Ovary (tissue), 9 donors: Measurements from ENCODE around the gene HSPA1B. TPM values are rescaled to one million over a fixed set of nuclear protein-coding genes. Genes with fewer than 3 reads are reported as not detected.

ENCODE experiments used
- DNase-seq, 5 donors: peaks; one replicate each; pipeline ENCODE4 v3.0.0-alpha.2; 2019 to 2020
- H3K27ac ChIP-seq, 2 donors: fragments of 200-600 bp; one replicate each; pipeline versions ENCODE4 v1.5.1 to v1.8.0; 2019 to 2022
- H3K27me3 ChIP-seq: fragments of 200-600 bp; one replicate; pipeline ENCODE4 v1.8.0; 2022
- H3K36me3 ChIP-seq: fragments of 200-600 bp; sonication (generic); one replicate; pipeline ENCODE4 v1.5.1; 2019
- H3K4me1 ChIP-seq: one replicate; pipeline ENCODE4 v1.8.1; 2013; ENCODE audit warnings: mild to moderate bottlenecking, moderate library complexity; ENCODE audit not compliant: insufficient read depth
- H3K4me3 ChIP-seq: fragments of 200-600 bp; sonication (generic); one replicate; pipeline ENCODE4 v1.5.1; 2017
- H3K9me3 ChIP-seq, 2 donors: fragments of 200-600 bp in 1 of 2; sonication (generic) in 1 of 2; one replicate each; pipeline versions ENCODE4 v1.5.1 to v1.8.1; 2013 to 2019; ENCODE audit warnings: mild to moderate bottlenecking in 1 of 2, moderate library complexity in 1 of 2
- EP300 ChIP-seq: sonication (generic); formaldehyde crosslinking; IDR thresholded peaks from one replicate; pipeline ENCODE4 v1.6.1; 2017; ENCODE audit warnings: antibody characterized with exemption
- POLR2A ChIP-seq: fragments of 450-650 bp; IDR thresholded peaks from one replicate; pipeline ENCODE4 v1.6.1; 2017; ENCODE audit warnings: antibody characterized with exemption, mild to moderate bottlenecking, moderate library complexity
- WGBS, 3 donors: extraction: QIAGEN DNeasy Blood & Tissue Kit in 1 of 3; methylation state at CpG; one replicate each; pipeline versions ENCODE4 v1.1.5 to v1.1.7; 2013 to 2017; 5-methylcytosine and 5-hydroxymethylcytosine counted together
- intact Hi-C, 4 donors: fragments of 100-400 bp; cut with DNase I; formaldehyde crosslinking; loops; one replicate each; pipeline versions ENCODE4 v1.11.0 to v1.15.1; 2022 to 2023
- polyA plus RNA-seq, 2 donors: library from polyadenylated mRNA; stranded (reverse); fragments of 200-250 nt in 1 of 2; fragments of 350-450 nt in 1 of 2; fragmentation: Illumina TruSeq in 1 of 2; extraction: RNeasy Lipid Tissue Mini Kit (QIAGEN cat#74804) in 1 of 2; gene quantifications; one replicate each; pipeline ENCODE4 v1.2.3, GENCODE V29; 2013 to 2014
- total RNA-seq, 7 donors: library from RNA; depleted of rRNA in 2 of 7; stranded (reverse); fragments of >200 nt in 2 of 7; fragmentation: NEBNext Ultra II Directional in 3 of 7; extraction: Animal tissue kit (Norgen Biotek cat#: 25700) in 3 of 7; gene quantifications; one replicate each; pipeline versions ENCODE4 v1.1.0 to v1.2.4, GENCODE V29; 2016 to 2023
- TF ChIP-seq, protein P1 (sequence below), 3 donors: fragments of 450-650 bp in 2 of 3; fragments of 200-600 bp in 1 of 3; IDR thresholded peaks; one replicate each; pipeline versions ENCODE4 v1.5.1 to v1.8.0; 2016 to 2022; ENCODE audit warnings: antibody characterized with exemption in 3 of 3, mild to moderate bottlenecking in 1 of 3
- donor health status: DM: no; HTN: no; CAD: no; lungs with moderate emphysema.
- donor health status: DM: no; HTN: no; CAD: no.
- donor health status: Bipolar disorder and iron deficiency.
- donor health status: DM: yes; HTN: yes; CAD: no.
- donor health status: DM: no; HTN: no; CAD: no.
- donor health status: DM: yes; HTN: yes; CAD: no.

HSPA1B gene
- total and polyA plus RNA-seq, 9 donors, result 41.9 to 506 (median 175) TPM

DNA sequence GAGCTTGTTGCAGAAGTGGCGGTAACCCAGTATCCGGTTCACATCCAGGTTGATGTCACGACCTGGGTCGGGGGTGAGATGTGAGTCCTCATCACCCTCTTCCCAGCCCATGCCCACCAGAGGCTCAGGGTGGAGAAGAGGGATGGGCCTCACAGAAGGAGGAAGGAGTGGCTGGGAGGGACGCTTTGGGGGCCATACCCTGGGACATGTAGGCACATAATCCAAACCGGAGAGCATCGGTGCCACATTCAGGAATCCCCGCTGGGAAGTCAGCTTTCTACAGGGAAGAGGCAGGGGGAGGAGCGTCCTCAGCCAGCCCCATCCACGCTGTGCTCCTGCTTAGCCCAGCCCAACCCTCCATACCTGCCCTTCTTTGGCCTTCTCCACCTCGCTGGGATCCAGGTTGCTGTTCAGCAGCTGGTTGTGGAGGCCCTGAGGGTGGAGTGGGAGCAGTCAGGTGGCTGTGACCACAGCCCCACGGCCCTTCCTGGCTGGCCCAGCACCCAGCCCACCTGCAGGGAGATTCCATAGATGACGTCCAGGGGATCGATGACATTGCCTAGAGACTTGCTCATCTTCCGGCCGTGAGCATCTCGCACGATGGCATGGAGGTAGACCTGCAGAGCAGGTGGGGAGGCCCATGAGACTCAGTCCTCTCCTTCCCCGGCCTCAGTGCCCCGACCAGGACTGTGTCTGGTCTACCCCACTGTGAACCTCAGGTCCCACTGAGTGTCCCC, 46.9 kb upstream of the HSPA1B start:
- TF ChIP-seq, protein P1, sequence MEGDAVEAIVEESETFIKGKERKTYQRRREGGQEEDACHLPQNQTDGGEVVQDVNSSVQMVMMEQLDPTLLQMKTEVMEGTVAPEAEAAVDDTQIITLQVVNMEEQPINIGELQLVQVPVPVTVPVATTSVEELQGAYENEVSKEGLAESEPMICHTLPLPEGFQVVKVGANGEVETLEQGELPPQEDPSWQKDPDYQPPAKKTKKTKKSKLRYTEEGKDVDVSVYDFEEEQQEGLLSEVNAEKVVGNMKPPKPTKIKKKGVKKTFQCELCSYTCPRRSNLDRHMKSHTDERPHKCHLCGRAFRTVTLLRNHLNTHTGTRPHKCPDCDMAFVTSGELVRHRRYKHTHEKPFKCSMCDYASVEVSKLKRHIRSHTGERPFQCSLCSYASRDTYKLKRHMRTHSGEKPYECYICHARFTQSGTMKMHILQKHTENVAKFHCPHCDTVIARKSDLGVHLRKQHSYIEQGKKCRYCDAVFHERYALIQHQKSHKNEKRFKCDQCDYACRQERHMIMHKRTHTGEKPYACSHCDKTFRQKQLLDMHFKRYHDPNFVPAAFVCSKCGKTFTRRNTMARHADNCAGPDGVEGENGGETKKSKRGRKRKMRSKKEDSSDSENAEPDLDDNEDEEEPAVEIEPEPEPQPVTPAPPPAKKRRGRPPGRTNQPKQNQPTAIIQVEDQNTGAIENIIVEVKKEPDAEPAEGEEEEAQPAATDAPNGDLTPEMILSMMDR (IDR thresholded peaks at IDR 0.05), result no peak
- TF ChIP-seq POLR2A (no peak), EP300 (no peak)
- 84 to 89% (median 87%) methylated on average over 20 of the region's 20 CpGs for WGBS, 3 donors
- no peaks in the 10 kb centered on the region for H3K27me3 ChIP-seq
- peaks cover 11% of the 10 kb centered on the region for H3K4me1 ChIP-seq
- no peak for DNase-seq
- intact Hi-C loops, result loop anchor here in 1 of 4 donors (5.0 kb wide), 1 partner anchor 38 kb away; the partner anchor contains the start of gene MSH5
- H3K9me3 ChIP-seq, result no peaks in the 10 kb centered on the region
- no peaks in the 10 kb centered on the region for H3K36me3 ChIP-seq
- H3K4me3 ChIP-seq, result no peak overlapping the region
- no peak overlapping the region for H3K27ac ChIP-seq

DNA sequence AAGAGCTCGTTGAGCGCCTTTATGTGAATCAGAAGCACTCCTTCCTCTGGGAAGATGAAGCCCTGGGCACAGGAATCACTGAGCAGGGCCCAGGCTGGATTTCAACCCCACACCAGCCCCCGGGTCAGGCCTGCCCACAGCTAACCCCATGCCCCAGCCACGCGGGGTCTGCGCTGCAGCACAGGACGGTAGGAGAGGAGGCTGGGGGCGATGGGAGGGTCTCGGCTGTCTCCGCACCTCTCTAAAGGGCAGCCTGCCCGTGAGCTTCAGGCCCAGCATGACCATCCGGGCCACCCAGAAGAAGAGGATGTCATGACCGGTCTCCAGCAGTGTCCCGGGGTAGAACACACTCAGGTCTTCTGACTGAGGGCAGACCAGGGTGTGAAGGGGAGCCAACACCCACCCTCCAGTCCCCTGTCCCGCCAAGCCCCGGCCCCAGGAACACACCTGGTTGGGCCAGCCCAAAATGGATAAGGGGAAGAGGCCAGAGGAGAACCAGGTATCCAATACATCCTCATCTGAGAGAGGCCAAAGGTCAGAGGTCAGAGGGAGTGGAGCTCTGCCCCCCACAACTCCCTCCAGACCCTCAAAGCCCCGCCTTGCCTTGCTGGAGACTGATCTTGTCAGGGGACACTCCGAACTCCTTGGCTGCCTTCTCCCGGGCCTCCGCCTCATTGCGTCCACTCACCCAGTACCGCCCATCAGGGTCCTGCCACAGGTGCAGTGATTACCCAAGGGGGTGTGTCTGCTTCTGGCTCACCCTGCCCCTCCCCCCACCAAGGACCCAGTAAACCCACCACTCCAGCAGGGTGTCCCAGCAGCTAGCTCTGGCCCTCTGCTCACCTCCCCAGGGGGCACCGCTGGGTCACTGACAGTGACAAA, 46.1 kb upstream of the HSPA1B start:
- 92 to 95% (median 93%) methylated on average over 23 of the region's 23 CpGs for WGBS, 3 donors

DNA sequence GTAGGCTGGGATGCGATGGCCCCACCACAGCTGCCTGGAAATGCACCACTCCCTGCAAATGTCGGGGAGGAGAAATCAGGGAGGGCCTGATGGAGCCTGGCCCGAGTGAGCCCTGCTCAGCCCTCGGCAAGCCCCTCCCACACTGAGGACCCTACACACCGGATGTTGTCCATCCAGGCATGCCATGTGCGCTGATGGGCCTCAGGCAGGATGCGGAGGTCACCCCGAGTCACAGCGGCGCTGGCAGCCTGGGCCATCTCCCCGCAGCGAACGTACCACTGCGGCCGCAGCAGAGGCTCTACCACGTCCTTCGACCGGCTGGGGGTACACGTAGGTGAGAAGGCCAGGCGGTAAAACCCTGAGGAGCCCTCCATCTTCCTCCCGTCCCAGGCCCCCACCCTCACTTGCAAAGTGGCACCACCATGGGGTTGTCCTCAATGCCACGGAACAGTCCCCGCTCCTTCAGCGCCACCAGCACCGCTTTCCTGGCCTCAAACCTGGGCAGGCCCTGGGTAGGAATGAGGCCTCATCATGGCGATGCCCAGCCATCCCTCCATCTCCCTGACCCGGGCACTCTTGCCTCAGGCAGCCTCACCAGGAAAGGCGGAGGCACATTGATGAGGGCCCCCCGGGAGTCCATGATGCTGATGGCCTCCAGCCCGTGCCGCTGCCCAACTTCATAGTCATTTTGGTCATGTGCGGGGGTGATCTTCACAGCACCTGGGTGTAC, 45.2 kb upstream of the HSPA1B start:
- 91 to 95% (median 92%) methylated on average over 31 to 32 of the region's 32 CpGs for WGBS, 3 donors
- no peak overlapping the region for H3K27ac ChIP-seq
- no peak for DNase-seq
- H3K4me1 ChIP-seq, result peaks cover 3% of the 10 kb centered on the region
- no peaks in the 10 kb centered on the region for H3K36me3 ChIP-seq
- no peaks in the 10 kb centered on the region for H3K9me3 ChIP-seq
- H3K4me3 ChIP-seq, result no peak overlapping the region
- no peaks in the 10 kb centered on the region for H3K27me3 ChIP-seq
- no peak for TF ChIP-seq EP300
- TF ChIP-seq, protein P1 (IDR thresholded peaks at IDR 0.05), result no peak
- TF ChIP-seq POLR2A, result no peak
- intact Hi-C loops, result loop anchor here in 1 of 4 donors (5.0 kb wide), 1 partner anchor 40 kb away; the partner anchor contains the start of gene MSH5

More for the DNA sequence above, 46.1 kb upstream of the HSPA1B start:
- Histone ChIP-seq H3K27ac (no peak overlapping the region), H3K27me3 (no peaks in the 10 kb centered on the region), H3K9me3 (no peaks in the 10 kb centered on the region), H3K4me3 (no peak overlapping the region), H3K4me1 (peaks cover 11% of the 10 kb centered on the region), H3K36me3 (no peaks in the 10 kb centered on the region)
- DNase-seq, result no peak
- intact Hi-C loops, result loop anchor here in 1 of 4 donors (5.0 kb wide), 1 partner anchor 39 kb away; the partner anchor contains the start of gene MSH5
- TF ChIP-seq POLR2A (no peak), EP300 (no peak)

DNA sequence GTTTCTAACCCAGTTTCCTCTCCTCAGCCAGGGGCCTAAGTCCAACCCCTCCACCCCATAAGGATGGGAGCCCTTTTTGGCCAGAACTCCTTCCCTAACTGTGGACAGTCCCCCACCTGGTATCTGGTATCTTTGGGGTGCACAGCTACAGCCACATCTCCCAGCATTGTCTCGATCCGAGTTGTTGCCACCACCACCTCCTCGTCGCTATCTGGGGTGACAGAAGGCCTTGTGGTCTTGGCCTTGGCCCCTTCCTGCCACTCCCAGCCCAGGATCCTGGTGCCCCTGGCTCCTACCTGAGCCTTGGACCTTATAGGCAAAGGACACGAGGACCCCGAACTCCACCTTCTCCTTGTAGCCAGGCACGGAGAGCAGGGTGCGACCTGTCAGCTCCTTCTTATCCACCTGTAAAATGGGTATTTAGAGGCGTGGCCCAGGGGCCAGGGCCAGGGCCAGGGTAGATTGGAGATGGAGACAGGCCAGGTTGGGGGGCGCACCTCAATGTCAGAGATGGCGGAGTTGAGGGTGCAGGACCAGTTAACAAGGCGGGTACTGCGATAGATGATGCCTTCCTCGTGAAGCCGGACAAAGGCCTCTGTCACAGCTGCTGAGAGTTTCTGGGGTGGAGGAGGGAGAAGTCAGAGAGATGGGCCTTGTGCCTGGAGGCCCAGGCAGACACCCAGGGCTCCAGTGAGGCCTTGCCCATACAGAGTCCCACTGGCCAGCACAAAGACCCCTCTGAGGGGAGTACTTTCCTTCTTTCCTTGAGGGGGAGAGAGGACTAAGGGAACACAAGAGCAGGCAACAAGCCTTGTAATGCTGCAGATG, 43.2 kb upstream of the HSPA1B start:
- TF ChIP-seq EP300, result no peak
- TF ChIP-seq, protein P1 (IDR thresholded peaks at IDR 0.05), result no peak
- no peak for TF ChIP-seq POLR2A
- 91 to 94% (median 92%) methylated on average over 15 of the region's 15 CpGs for WGBS, 3 donors
- intact Hi-C loops, result loop anchor here in 1 of 4 donors (5.0 kb wide), 1 partner anchor 42 kb away; the partner anchor contains the start of gene MSH5
- Histone ChIP-seq H3K27ac (no peak overlapping the region), H3K4me3 (no peak overlapping the region), H3K36me3 (no peaks in the 10 kb centered on the region), H3K4me1 (no peaks in the 10 kb centered on the region), H3K27me3 (no peaks in the 10 kb centered on the region), H3K9me3 (no peaks in the 10 kb centered on the region)
- DNase-seq, result no peak
